NCI-H446 treated with DMSO at 0.1 percent for 48 hours (cell line): Measurements from ENCODE around the gene NAA35.
"Not testable (repeated sequence)": the region's sequence is repeated elsewhere in the genome, so short reads cannot be mapped to it uniquely, and the experiment has no call there.

Source experiments
- DNase-seq: peaks from one replicate; lab custom pipeline; 2025; lab: John Stamatoyannopoulos, UW

NAA35 gene

DNA sequence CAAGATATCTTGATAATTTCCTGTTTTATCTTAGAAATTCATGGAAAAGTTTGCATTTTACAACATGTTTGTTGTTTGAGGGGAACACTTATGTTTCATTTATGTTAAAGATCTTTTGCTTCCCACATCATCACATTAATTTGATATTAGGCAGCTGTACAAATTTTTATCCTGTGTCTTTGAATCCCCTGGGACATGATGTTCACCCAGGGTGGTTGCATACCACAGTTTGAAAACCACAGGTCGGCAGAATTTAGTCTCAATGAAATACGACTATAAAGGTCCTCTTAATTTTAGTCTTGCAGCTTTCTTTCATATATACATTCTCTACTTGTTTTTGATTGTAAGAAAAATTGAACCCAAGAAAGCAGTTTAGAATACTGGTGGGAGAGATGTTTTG is 3.7 kb downstream of the NAA35 start:
- no peak for DNase-seq

DNA sequence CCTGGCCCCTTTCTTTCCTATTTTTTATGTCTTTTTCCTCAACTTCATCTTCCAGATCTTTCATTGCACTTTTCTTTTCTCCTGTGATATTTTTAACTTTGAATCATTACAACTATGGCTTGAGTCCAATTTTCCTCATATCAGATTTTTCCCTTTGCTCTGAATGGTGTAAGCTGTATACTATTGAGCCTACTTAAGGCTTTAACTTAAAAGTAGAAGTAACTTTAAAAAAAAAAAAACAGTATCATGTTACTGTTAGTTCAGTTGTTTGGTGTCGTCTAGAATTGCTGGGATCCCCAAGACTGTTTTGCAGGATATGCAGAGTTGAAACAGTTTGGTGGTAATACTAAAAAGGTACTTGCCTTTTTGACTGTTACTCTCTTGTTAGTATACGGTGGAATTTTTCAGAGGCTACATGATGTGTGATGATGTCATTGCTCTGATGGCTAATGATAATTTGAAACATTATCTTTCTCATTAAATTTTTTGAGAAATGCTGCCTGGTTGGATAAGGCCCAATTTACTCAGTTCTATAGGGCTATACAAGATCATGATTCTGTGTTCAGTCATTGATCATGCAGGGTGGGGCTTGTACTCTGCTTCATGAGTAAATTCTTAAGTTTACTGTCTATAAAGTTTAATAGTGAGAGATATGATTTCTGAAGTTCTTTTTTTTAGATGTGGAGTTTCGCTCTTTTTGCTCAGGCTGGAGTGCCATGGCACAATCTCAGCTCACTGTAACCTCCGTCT is 8.8 kb downstream of the NAA35 start:
- no peak for DNase-seq

- DNase-seq, result no peak
Measured at GRCh38 chr9:85959955-85960354, 19.0 kb downstream of the NAA35 start.

- DNase-seq, result no peak
Measured at GRCh38 chr9:85960688-85961093, 19.7 kb downstream of the NAA35 start.

- DNase-seq, result no peak
Measured at GRCh38 chr9:85964526-85964925, 23.6 kb downstream of the NAA35 start.

DNA sequence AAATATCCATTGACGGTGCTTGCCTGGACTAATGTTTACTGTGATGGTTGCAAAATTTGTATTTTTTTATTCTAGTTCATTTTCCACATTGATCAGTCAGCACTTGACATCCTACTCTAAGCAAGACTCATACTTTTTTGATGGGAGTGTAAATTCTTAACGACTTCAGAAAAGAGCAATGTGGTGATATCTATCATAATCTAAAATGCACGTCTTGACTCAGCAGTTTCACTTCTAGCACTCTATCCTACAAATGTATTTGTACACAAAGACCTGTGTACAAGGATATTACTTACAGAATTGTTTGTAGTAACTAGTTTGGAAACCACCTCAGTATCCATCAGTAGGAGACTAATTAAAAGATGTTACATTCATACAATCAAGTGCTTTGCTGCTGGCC is 24.0 kb downstream of the NAA35 start:
- DNase-seq, result no peak

DNA sequence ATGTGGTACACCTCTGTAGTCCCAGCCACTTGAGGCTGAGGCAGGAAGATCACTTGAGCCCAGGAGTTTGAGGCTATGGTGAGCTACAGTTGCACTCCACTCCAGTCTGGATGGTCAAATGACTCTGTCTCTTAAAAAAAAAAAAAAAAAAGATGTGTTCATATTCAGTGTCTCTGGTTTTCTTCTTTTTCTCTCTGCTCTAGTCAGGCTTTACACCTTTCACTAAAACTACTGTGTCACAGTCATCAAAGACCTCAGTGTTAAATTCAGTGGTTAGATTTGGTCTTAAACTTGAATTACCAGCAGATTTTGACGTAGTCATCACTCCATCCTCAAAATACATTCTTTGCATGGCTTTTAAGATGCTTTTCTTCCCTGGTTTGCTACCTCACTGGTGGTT is 28.8 kb downstream of the NAA35 start:
- no peak for DNase-seq

DNA sequence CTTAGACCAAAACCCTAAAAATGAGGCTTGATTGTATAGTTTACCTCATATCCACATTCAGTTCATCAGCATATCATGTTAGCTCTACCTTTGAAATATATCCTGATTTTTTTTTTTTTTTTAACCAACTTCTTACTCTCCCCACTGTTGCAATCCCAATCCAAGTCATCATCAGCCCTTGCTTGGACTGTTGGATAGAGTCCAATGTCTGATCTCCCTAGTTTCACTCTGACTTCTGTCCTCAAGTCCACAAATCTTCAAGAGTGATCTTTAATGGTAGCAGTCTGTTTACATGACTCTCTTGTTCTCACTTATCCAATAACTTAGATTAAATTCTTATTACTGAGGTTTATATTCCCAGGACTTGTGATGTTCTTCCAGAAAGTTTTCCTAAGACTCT is 30.8 kb downstream of the NAA35 start:
- no peak for DNase-seq

DNA sequence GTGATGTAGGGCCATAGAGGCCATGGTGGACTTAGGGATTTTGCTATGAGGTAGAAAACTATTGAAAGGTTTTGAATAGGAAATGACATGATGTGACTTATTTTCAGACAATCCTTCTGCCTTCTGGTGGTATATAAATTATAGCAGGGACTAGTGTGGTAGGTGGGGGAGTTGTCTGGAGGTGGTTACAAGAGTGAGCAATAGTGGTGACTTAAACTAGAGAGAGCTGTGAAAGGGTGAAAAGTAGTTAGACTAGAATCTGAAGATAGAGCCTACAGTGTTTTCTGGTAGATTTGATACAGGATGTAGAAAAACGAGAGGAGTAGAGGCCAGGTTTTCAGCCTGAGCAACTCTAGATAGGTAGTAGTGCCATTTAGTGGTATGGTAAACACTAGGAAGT is 32.3 kb downstream of the NAA35 start:
- no peak for DNase-seq

GRCh38 chr9:85974055-85974547 is 33.2 kb downstream of the NAA35 start:
- DNase-seq, result not testable (repeated sequence)

GRCh38 chr9:85978496-85978895 is 37.5 kb downstream of the NAA35 start:
- DNase-seq, result peak; percentile 85

- no peak for DNase-seq
Measured at GRCh38 chr9:85981369-85981768, 40.4 kb downstream of the NAA35 start.

GRCh38 chr9:85984457-85984856 is 43.5 kb downstream of the NAA35 start:
- no peak for DNase-seq

DNA sequence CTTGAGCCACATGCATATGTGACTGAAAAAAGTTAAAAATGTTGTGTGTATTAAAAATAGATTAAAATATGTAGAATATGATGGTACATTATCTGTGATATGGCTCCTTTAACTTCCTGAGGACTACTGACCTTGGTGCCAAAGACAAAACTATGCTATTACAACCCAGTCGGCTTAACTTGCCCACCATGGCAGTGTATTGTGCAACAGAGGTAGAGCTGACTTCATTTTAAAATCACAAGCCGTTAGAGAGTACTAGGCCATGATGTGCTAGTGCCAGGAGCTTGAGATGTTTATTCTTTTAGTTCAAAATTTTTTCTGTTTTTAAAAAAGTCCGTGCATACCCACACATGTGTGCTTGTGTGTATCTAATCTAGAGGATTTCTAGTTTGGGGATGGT is 46.3 kb downstream of the NAA35 start:
- DNase-seq, result no peak

DNA sequence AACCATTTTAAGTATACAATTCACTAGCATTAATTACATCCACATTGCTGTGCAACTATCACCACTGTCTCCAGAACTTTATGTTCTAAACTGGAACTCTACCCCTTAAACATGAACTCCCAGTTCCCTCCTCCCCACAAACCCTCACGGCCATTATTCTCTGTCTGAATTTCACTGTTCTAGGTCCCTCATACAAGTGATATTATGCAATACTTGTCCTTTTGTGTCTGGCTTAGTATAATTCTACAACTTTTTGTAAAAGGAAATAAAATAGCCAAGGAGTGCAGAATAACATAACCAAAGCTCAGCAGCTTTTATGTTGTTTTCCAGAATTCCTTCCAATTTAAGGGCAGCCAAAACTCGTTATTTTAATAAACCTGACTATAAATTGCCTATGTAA is 53.2 kb downstream of the NAA35 start:
- DNase-seq, result no peak

DNA sequence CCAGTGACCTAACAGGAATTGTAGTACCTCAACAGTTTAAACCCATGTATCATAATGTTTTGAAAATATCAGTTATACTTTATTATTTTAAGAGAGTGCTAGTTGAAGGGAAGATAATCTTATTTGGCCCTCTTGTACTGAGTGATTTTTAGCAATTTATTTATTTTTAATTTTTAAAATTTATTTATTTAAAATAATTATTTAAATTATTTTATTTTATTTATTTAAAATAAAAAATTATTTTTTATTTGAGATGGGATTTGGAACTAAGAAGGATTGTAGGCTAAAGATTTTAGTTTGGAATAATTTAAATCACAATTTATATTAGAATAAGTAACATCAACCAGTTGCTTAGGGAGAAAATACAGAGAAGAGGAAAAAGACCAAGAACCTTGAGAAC is 54.2 kb downstream of the NAA35 start:
- no peak for DNase-seq

DNA sequence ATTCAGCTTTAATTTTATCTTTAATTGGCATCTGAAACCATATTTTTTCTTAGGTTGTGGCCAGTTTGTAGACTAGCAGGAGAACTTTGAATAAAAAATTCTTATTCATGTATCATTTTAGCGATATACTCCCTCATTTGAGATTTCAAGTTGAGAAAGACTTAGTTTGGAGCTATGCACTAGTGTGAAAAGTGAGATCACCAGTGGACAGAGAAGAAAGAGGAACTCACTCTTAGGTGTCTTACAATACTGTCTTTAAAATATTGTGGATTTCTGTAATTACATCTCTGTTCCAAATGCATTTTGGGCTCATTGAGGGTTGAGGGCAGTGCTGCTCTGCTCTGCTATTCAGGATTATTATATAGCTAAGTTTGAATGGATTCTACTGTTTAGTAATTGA is 54.7 kb downstream of the NAA35 start:
- DNase-seq, result no peak

DNA sequence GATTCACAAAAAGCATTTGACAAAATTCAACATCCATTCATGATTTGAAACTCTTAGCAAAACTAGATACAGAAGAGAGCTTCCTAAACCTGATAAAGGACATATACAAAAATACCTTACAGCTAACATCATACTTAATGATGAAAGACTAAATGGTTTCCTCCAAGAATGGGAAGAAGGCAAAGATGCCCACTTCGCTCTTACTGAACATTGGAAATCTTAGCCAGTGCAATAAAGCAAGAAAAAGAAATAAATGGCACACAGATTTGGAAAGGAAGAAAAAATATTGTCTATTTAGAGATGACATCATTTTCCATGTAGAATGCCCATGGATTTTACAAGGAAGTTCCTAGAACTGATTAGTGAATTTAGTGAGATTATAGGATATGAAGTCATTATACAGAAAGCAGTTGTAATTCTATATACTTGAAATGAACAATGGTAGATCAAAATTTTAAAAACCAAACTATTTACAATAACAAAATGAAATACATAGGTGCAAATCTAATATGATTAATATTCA is 64.4 kb downstream of the NAA35 start:
- no peak for DNase-seq

- DNase-seq, result no peak
Measured at GRCh38 chr9:86009133-86009532, 68.2 kb downstream of the NAA35 start.

DNA sequence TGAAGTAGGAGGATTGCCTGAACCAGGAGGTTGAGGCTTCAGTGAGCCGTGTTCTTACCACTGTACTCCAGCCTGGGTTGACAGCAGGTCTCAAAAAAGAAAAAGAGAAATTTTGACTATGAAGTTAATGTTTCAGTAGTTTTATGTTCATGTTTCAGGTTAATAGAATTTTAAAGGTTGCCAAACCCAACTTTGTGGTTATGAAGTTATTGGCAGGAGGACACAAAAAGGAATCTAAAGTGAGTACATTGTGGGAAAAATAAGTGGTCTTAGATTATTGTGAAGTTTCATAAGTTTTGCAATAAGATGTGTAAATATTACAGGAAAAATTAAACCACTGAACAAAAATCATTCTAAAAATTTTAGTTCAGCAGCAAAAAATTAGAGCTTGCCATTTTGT is 79.8 kb downstream of the NAA35 start:
- no peak for DNase-seq

GRCh38 chr9:86021166-86021565 is 80.2 kb downstream of the NAA35 start:
- no peak for DNase-seq

- DNase-seq, result no peak
Measured at GRCh38 chr9:86022687-86023266, 81.8 kb downstream of the NAA35 start.

GRCh38 chr9:86027767-86028166 is 86.8 kb downstream of the NAA35 start:
- DNase-seq, result no peak
